Naive thymus-derived CD4-positive, alpha-beta T cell (primary cell): Measurements from ENCODE around the gene ASL. TPM values are rescaled to one million over a fixed set of nuclear protein-coding genes. Genes with fewer than 3 reads are reported as not detected.
"Not testable (repeated sequence)": the region's sequence is repeated elsewhere in the genome, so short reads cannot be mapped to it uniquely, and the experiment has no call there.

Source experiments
- ATAC-seq: fragments of 150-1000 bp; cut with Tn5 transposase; 2 replicates; pipeline ENCODE4 v1.10.0; 2021; ENCODE audit warnings: mild to moderate bottlenecking, moderate library complexity
- CTCF ChIA-PET: fragments of 350-600 bp; sonication (Branson Sonifier 250); formaldehyde crosslinking; loops from one replicate; lab custom pipeline; 2021; ENCODE audit warnings: antibody characterized with exemption; lab: Charles Lee
- POLR2A ChIA-PET: fragments of 350-600 bp; sonication (Branson Sonifier 250); formaldehyde crosslinking; loops from one replicate; lab custom pipeline; 2021; ENCODE audit warnings: antibody characterized with exemption, inconsistent platforms; lab: Charles Lee
- DNase-seq, 9 donors: peaks; one replicate each; pipeline versions ENCODE4 v3.0.0 to v3.0.0-alpha.2; 2020 to 2022; ENCODE audit warnings: mixed read lengths in 1 of 9
- H3K27ac ChIP-seq: one replicate; pipeline ENCODE4 v1.7.0; 2013; ENCODE audit warnings: mild to moderate bottlenecking, low read depth, low read length, moderate library complexity
- H3K27me3 ChIP-seq, 2 donors: one replicate each; pipeline ENCODE4 v1.7.0; 2013; ENCODE audit warnings: low read length in 2 of 2, mild to moderate bottlenecking in 2 of 2, moderate library complexity in 2 of 2; ENCODE audit not compliant: control insufficient read depth in 2 of 2, insufficient read depth in 2 of 2
- H3K36me3 ChIP-seq, 3 experiments: 1 replicate in 2 of 3; 2 replicates in 1 of 3; pipeline ENCODE4 v1.7.0; 2013; ENCODE audit warnings: low read length in 3 of 3, mild to moderate bottlenecking in 3 of 3, moderate library complexity in 1 of 3; ENCODE audit not compliant: insufficient read depth in 3 of 3, control insufficient read depth in 2 of 3
- H3K4me1 ChIP-seq, 2 donors: one replicate each; pipeline ENCODE4 v1.7.0; 2013; ENCODE audit warnings: low read length in 2 of 2, mild to moderate bottlenecking in 2 of 2, moderate library complexity in 1 of 2; ENCODE audit not compliant: control insufficient read depth in 2 of 2, insufficient read depth in 2 of 2
- H3K4me3 ChIP-seq: 2 replicates; pipeline ENCODE4 v1.7.0; 2013; ENCODE audit warnings: mild to moderate bottlenecking, low read length
- H3K9me3 ChIP-seq, 3 experiments: 1 replicate in 2 of 3; 2 replicates in 1 of 3; pipeline ENCODE4 v1.7.0; 2013; ENCODE audit warnings: low read length in 3 of 3; ENCODE audit not compliant: control insufficient read depth in 2 of 3
- H3K27ac Mint-ChIP-seq, 9 donors: one replicate each; pipeline ENCODE4 v1.8.0; 2020 to 2022; ENCODE audit warnings: mixed read lengths in 9 of 9, mild to moderate bottlenecking in 8 of 9, moderate library complexity in 5 of 9, inconsistent platforms in 2 of 9
- H3K27me3 Mint-ChIP-seq, 5 donors: one replicate each; pipeline ENCODE4 v1.8.0; 2021 to 2022; ENCODE audit warnings: mixed read lengths in 5 of 5, mild to moderate bottlenecking in 1 of 5
- H3K36me3 Mint-ChIP-seq, 5 donors: one replicate each; pipeline ENCODE4 v1.8.0; 2020 to 2022; ENCODE audit warnings: mixed read lengths in 5 of 5, mild to moderate bottlenecking in 3 of 5, inconsistent platforms in 1 of 5
- H3K4me1 Mint-ChIP-seq, 7 donors: one replicate each; pipeline ENCODE4 v1.8.0; 2020 to 2022; ENCODE audit warnings: mixed read lengths in 7 of 7, mild to moderate bottlenecking in 3 of 7, inconsistent platforms in 1 of 7
- H3K4me3 Mint-ChIP-seq, 10 donors: one replicate each; pipeline ENCODE4 v1.8.0; 2020 to 2022; ENCODE audit warnings: mild to moderate bottlenecking in 10 of 10, mixed read lengths in 10 of 10, moderate library complexity in 6 of 10, inconsistent platforms in 2 of 10
- H3K9me3 Mint-ChIP-seq, 11 donors: one replicate each; pipeline ENCODE4 v1.8.0; 2020 to 2022; ENCODE audit warnings: mixed read lengths in 11 of 11, mild to moderate bottlenecking in 4 of 11, inconsistent platforms in 1 of 11, moderate library complexity in 1 of 11
- intact Hi-C, 2 donors: fragments of 100-400 bp; cut with micrococcal nuclease; formaldehyde crosslinking; loops; one replicate each; pipeline ENCODE4 v1.15.1; 2023
- polyA plus RNA-seq, 2 donors: library from polyadenylated mRNA; unstranded; fragments of 300-500 nt; fragmentation: Illumina TruSeq; gene quantifications; one replicate each; pipeline ENCODE4 v1.2.3, GENCODE V29; 2021
- total RNA-seq, 6 experiments: library from RNA in 5 of 6; stranded (reverse) in 5 of 6; gene quantifications; 1 replicate in 5 of 6; 2 replicates in 1 of 6; pipeline ENCODE4 v1.2.3 and lab custom pipeline; 2021 to 2026

The ASL gene
- total and polyA plus RNA-seq, 7 experiments from 2014 or later, result 4.9 to 29.7 (median 11.7) TPM

DNA sequence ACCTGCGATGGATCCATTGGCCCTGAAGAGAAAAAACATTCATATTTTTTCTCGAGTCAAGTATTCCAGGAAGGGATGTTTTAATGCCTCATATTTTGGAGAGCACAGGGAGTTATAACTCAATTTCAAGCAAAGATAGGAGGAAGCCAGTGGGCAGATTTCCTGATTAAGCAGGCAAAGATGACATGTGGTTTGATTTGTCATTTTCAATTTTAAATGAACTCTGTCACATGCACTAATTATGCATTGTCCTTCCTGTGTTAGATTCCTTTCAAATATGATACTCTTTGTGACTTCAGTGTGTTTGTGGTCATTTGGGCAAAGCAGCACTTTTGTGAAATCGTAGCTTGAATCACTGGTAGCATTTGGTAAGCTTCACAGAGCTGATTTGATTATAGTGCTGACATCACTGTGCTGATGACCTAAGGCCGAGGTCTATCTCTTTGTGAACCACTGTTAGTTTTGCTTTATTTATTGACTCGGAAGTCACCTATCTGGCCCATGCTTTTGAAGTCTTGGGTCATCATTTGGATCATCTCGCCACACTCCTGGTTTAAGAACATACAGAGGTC is 50.2 kb downstream of the ASL start:
- intact Hi-C loops, H3K27ac ChIP-seq, H3K9me3 ChIP-seq, DNase-seq, H3K27me3 ChIP-seq, H3K9me3 Mint-ChIP-seq, H3K36me3 ChIP-seq, H3K4me3 ChIP-seq, CTCF ChIA-PET, H3K27me3 Mint-ChIP-seq, H3K36me3 Mint-ChIP-seq: not testable (repeated sequence)
- Mint-ChIP-seq H3K4me1 (peaks cover 24 to 57% (median 42%) of the 10 kb centered on the region in 7 donors), H3K4me3 (peak overlapping the region in 2 of 10 donors; percentile 12 to 13), H3K27ac (peak overlapping the region in 8 of 9 donors; percentile 13 to 82 (median 54))
- peaks cover 0 to 16% of the 10 kb centered on the region in 2 donors for H3K4me1 ChIP-seq
- POLR2A ChIA-PET, result interaction anchor here (1.1 kb wide), 1 partner anchor 11 kb away, joined by 4 read pairs; the partner anchor contains the start of gene CRCP
- ATAC-seq, result peak; percentile 82

DNA sequence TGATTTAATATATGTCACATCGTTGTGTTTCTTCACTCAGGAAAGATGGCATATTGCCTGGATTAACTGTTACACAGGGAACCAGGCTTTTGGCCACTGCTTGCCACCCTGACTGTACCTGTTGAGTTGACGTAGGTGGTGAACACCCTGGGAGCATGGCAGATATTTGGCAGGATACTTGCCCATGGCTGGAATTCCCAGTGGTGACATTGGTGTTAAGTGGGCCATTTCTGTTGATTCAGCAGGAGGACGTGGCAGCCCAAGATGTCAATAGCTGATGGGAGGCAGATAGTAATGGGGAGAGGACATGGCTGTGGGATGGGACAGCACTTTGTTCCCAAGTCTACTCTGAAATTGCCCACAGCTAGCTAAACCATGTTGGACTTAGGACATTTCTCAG is 51.6 kb downstream of the ASL start:
- CTCF ChIA-PET, intact Hi-C loops: not testable (repeated sequence)

DNA sequence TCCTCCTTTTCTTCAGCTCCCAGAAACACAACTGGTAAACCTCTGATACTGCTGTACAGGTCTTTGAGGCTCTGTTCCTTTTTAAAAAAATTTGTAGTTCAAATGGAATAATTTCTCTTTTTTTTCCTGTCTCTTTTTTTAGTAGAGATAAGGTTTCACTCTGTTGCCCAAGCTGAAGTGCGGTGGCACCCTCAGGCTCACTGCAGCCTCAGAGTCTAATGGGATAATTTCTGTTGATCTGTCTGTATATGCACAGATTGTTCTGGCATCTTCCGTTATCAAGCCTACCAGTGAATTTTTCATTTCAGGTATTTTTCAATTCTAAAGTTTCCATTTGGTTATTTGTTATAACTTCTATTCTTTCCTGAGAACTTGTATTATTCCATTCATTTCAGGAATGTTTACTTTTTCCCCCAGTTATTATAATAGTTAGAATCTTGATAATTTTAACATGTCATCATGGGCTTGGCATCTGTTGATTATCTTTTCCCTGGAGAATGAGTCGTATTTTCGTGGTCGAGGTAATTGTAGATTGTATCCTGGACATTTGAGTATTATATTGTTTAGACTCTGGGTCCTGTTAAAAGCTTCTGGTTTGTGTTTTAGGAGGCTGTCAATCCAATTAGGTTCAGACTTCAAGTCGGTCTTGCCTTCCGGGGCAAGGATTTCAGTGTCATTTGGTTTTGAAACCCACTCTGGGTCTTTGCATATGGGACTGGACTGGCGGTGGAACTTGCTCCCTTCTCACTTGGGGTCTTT is 63.6 kb downstream of the ASL start:
- H3K36me3 ChIP-seq, result peaks cover 16 to 65% (median 17%) of the 10 kb centered on the region in 3 experiments

More for the DNA sequence above, 51.6 kb downstream of the ASL start:
- H3K4me1 ChIP-seq, result peaks cover 0 to 16% of the 10 kb centered on the region in 2 donors
- ATAC-seq, H3K9me3 ChIP-seq, POLR2A ChIA-PET, DNase-seq, H3K4me3 Mint-ChIP-seq, H3K27ac ChIP-seq, H3K27me3 Mint-ChIP-seq, H3K9me3 Mint-ChIP-seq, H3K4me3 ChIP-seq, H3K27me3 ChIP-seq: not testable (repeated sequence)
- Mint-ChIP-seq H3K27ac (peak overlapping the region in 4 of 9 donors; percentile 14 to 73 (median 36)), H3K36me3 (peaks cover 0 to 14% (median 8%) of the 10 kb centered on the region in 5 donors), H3K4me1 (peaks cover 24 to 54% (median 42%) of the 10 kb centered on the region in 7 donors)
- H3K36me3 ChIP-seq, result peaks cover 0 to 16% (median 0%) of the 10 kb centered on the region in 3 experiments

DNA sequence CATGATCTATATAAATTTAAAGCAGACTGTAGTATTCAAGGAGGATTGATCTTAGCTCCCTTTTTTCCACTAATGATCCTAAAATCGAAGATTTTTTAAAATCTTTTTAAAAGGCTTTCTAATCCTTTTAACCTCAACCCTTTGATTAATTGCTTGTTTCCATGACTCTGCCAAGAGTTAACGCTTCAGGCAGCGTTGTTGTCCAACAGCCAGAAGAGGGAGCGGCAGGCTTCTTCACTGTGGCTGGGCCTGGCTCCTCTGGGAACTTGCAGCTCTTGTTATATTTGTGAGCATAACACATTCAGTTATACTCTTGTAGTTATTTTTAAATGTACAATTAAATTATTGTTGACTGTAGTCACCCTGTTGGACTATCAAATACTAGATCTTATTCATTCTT is 65.3 kb downstream of the ASL start:
- Mint-ChIP-seq H3K36me3 (peaks cover 20 to 62% (median 27%) of the 10 kb centered on the region in 5 donors), H3K4me1 (peaks cover 0 to 11% (median 4%) of the 10 kb centered on the region in 7 donors), H3K4me3 (no peak overlapping the region), H3K27me3 (no peaks in the 10 kb centered on the region), H3K27ac (peak overlapping the region in 1 of 9 donors; percentile 70), H3K9me3 (no peaks in the 10 kb centered on the region)
- intact Hi-C loops, result no loop called here
- DNase-seq (no peak), ATAC-seq (no peak)
- Histone ChIP-seq H3K4me3 (no peak overlapping the region), H3K27me3 (no peaks in the 10 kb centered on the region), H3K36me3 (peaks cover 18 to 72% (median 22%) of the 10 kb centered on the region in 3 experiments), H3K9me3 (no peaks in the 10 kb centered on the region), H3K4me1 (no peaks in the 10 kb centered on the region), H3K27ac (no peak overlapping the region)
- ChIA-PET POLR2A (no interaction called here), CTCF (no interaction called here)

More for the DNA sequence above, 63.6 kb downstream of the ASL start:
- ATAC-seq (no peak), DNase-seq (no peak)
- Histone ChIP-seq H3K27me3 (no peaks in the 10 kb centered on the region), H3K4me1 (no peaks in the 10 kb centered on the region), H3K27ac (no peak overlapping the region), H3K4me3 (no peak overlapping the region), H3K9me3 (no peaks in the 10 kb centered on the region)
- ChIA-PET CTCF (interaction anchor here (0.6 to 1.1 kb wide), 2 partner anchors 139 to 170 kb away, joined by 3 read pairs; no protein-coding TSS in a partner anchor), POLR2A (interaction anchor here (0.6 kb wide), 2 partner anchors 39 to 705 kb away, joined by 3 read pairs; no protein-coding TSS in a partner anchor)
- Mint-ChIP-seq H3K27ac (no peak overlapping the region), H3K27me3 (no peaks in the 10 kb centered on the region), H3K36me3 (peaks cover 22 to 63% (median 32%) of the 10 kb centered on the region in 5 donors), H3K4me3 (no peak overlapping the region), H3K9me3 (no peaks in the 10 kb centered on the region), H3K4me1 (peaks cover 0 to 10% (median 4%) of the 10 kb centered on the region in 7 donors)
- intact Hi-C loops, result no loop called here

DNA sequence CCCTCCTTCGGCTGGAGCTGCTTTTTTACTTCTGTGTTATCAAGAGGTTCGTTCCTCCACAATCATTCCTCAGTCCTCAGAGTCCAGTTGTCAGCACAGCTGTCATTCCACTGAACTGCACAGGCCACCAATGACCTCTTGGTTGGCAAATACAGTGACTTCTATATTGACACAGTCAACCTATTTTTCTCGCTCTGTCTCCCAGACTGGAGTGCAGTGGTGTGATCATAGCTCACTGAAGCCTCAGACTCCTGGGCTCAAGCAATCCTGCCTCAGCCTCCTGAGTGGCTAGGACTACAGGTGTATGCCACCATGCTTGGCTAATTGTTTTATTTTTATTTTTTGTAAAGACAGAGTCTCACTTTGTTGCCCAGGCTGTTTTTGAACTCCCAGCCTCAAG is 66.7 kb downstream of the ASL start:
- no peak overlapping the region for H3K27ac ChIP-seq

DNA sequence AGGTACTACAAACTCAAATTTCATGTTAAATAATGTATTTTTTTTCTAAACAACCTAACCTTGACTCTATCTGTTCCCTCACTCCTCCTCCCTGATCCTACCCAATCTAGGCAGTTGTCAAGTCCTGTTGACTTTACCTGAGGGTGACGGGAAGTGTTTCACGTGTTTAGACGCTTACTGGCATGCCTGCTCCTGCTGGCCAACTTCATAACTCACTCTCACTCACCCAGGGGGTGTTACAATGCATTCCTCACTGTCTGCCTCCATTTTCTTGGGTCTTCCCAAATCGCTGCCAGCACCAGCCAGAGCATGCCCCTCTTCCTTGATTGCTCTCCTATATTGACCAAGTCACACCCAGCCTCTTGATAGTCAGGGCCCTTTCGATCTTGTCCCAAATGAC is 67.4 kb downstream of the ASL start:
- Histone ChIP-seq H3K9me3 (no peaks in the 10 kb centered on the region), H3K4me1 (no peaks in the 10 kb centered on the region), H3K36me3 (peaks cover 18 to 85% (median 24%) of the 10 kb centered on the region in 3 experiments), H3K4me3 (no peak overlapping the region), H3K27me3 (no peaks in the 10 kb centered on the region), H3K27ac (no peak overlapping the region)
- Mint-ChIP-seq H3K27me3 (no peaks in the 10 kb centered on the region), H3K9me3 (no peaks in the 10 kb centered on the region), H3K36me3 (peaks cover 25 to 62% (median 31%) of the 10 kb centered on the region in 5 donors), H3K4me3 (no peak overlapping the region), H3K4me1 (peaks cover under 1 to 15% (median 8%) of the 10 kb centered on the region in 7 donors), H3K27ac (peak overlapping the region in 4 of 9 donors; percentile 32 to 88 (median 50))
- DNase-seq, result no peak
- intact Hi-C loops, result no loop called here
- ChIA-PET CTCF (no interaction called here), POLR2A (no interaction called here)
- no peak for ATAC-seq

More for the DNA sequence above, 66.7 kb downstream of the ASL start:
- intact Hi-C loops, result no loop called here
- Histone ChIP-seq H3K27me3 (no peaks in the 10 kb centered on the region), H3K4me1 (no peaks in the 10 kb centered on the region), H3K9me3 (no peaks in the 10 kb centered on the region), H3K36me3 (peaks cover 18 to 80% (median 24%) of the 10 kb centered on the region in 3 experiments), H3K4me3 (no peak overlapping the region)
- no peaks in the 10 kb centered on the region for H3K9me3 Mint-ChIP-seq
- ChIA-PET POLR2A (no interaction called here), CTCF (no interaction called here)
- H3K4me3 Mint-ChIP-seq, result no peak overlapping the region
- H3K27ac Mint-ChIP-seq, result peak overlapping the region in 1 of 9 donors; percentile 41
- DNase-seq (no peak), ATAC-seq (no peak)
- peaks cover 25 to 64% (median 32%) of the 10 kb centered on the region in 5 donors for H3K36me3 Mint-ChIP-seq
- peaks cover 0 to 15% (median 8%) of the 10 kb centered on the region in 7 donors for H3K4me1 Mint-ChIP-seq
- no peaks in the 10 kb centered on the region for H3K27me3 Mint-ChIP-seq
